Lower leg skin (tissue), 4 donors: ENCODE data around the gene FANCD2. TPM values are rescaled to one million over a fixed set of nuclear protein-coding genes. Genes with fewer than 3 reads are reported as not detected.
"Not testable (repeated sequence)": the region's sequence is repeated elsewhere in the genome, so short reads cannot be mapped to it uniquely, and the experiment has no call there.

Experiments
- DNase-seq, 2 donors: peaks; one replicate each; pipeline ENCODE4 v3.0.0-alpha.2; 2019; ENCODE audit warnings: low spot score in 2 of 2
- H3K4me3 ChIP-seq: fragments of 200-600 bp; sonication (generic); 2 replicates; pipeline ENCODE4 v1.5.1; 2017; ENCODE audit warnings: mild to moderate bottlenecking, low read depth; ENCODE audit not compliant: poor library complexity, severe bottlenecking
- CTCF ChIP-seq, 3 donors: fragments of 450-650 bp; IDR thresholded peaks; one replicate each; pipeline ENCODE4 v1.5.1; 2016; ENCODE audit warnings: antibody characterized with exemption in 3 of 3, mild to moderate bottlenecking in 3 of 3, moderate library complexity in 2 of 3
- POLR2A ChIP-seq, 2 donors: fragments of 450-650 bp; IDR thresholded peaks; one replicate each; pipeline ENCODE4 v1.6.1; 2016 to 2017; ENCODE audit warnings: antibody characterized with exemption in 2 of 2, mild to moderate bottlenecking in 1 of 2, moderate library complexity in 1 of 2
- WGBS, 2 donors: methylation state at CpG; one replicate each; pipeline ENCODE4 v1.1.5; 2018; 5-methylcytosine and 5-hydroxymethylcytosine counted together
- intact Hi-C: fragments of 100-400 bp; cut with DNase I; formaldehyde crosslinking; loops from one replicate; pipeline ENCODE4 v1.15.0; 2023; ENCODE audit warnings: low total_unique reads
- total RNA-seq, 4 donors: library from RNA; depleted of rRNA; stranded (reverse); fragments of >200 nt; gene quantifications; one replicate each; pipeline ENCODE4 v1.1.0, GENCODE V29; 2016

The FANCD2 gene
- total RNA-seq, 4 donors from 2014 or later = 1.7 to 6.5 (median 3.1) TPM

GRCh38 chr3:10010878-10011465 lies 15.3 kb upstream of the FANCD2 start:
- intact Hi-C loops = no loop called here
- H3K4me3 ChIP-seq = peak overlapping the region; percentile 36
- 1% methylated on average over 21 to 27 of the region's 51 CpGs for WGBS, 2 donors
- peak; percentile 94 to 99 for DNase-seq
- no peak for TF ChIP-seq CTCF (IDR thresholded peaks at IDR 0.05)
- TF ChIP-seq POLR2A (IDR thresholded peaks at IDR 0.05) = no peak

- no peak for DNase-seq
- 36 to 37% methylated on average over 8 of the region's 8 CpGs for WGBS, 2 donors
- intact Hi-C loops = no loop called here
- no peak overlapping the region for H3K4me3 ChIP-seq
- TF ChIP-seq CTCF (IDR thresholded peaks at IDR 0.05) (no peak), POLR2A (IDR thresholded peaks at IDR 0.05) (no peak)
Measured at GRCh38 chr3:10011631-10012030, 14.6 kb upstream of the FANCD2 start.

GRCh38 chr3:10012106-10012505 lies 14.1 kb upstream of the FANCD2 start:
- no peak overlapping the region for H3K4me3 ChIP-seq
- no peak for DNase-seq
- TF ChIP-seq POLR2A (IDR thresholded peaks at IDR 0.05) (no peak), CTCF (IDR thresholded peaks at IDR 0.05) (no peak)
- 88 to 89% methylated on average over 5 to 7 of the region's 7 CpGs for WGBS, 2 donors
- intact Hi-C loops = no loop called here

- no peak for TF ChIP-seq CTCF (IDR thresholded peaks at IDR 0.05)
- no peak for TF ChIP-seq POLR2A (IDR thresholded peaks at IDR 0.05)
- intact Hi-C loops = no loop called here
- peak; percentile 88 to 97 for DNase-seq
- 16 to 23% methylated on average over 6 to 10 of the region's 10 CpGs for WGBS, 2 donors
- no peak overlapping the region for H3K4me3 ChIP-seq
Measured at GRCh38 chr3:10015461-10015904, 10.8 kb upstream of the FANCD2 start.

- DNase-seq = no peak
- TF ChIP-seq POLR2A (IDR thresholded peaks at IDR 0.05) = no peak
- TF ChIP-seq CTCF (IDR thresholded peaks at IDR 0.05) = no peak
- WGBS, 2 donors = 90 to 92% methylated on average over 13 of the region's 13 CpGs
- intact Hi-C loops = no loop called here
- H3K4me3 ChIP-seq = no peak overlapping the region
Measured at GRCh38 chr3:10017636-10018292, 8.5 kb upstream of the FANCD2 start.

- intact Hi-C loops, H3K4me3 ChIP-seq, DNase-seq: not testable (repeated sequence)
- WGBS, 2 donors = 95% methylated on average over 2 of the region's 2 CpGs
Measured at GRCh38 chr3:10018806-10019205, 7.4 kb upstream of the FANCD2 start.
